Smooth muscle cell (in vitro differentiated cells): Measurements from ENCODE around the gene KLHL7. TPM values are rescaled to one million over a fixed set of nuclear protein-coding genes. Genes with fewer than 3 reads are reported as not detected.
A peak's percentile ranks its signal among the peaks of the same experiment; 100 is the strongest.

Source experiments
- DNase-seq: peaks from one replicate; lab custom pipeline; 2025; ENCODE audit not compliant: unreplicated experiment; lab: John Stamatoyannopoulos, UW
- H2AFZ ChIP-seq: fragments of 200-600 bp; sonication (generic); 2 replicates; pipeline ENCODE4 v1.6.0; 2016; ENCODE audit warnings: antibody characterized with exemption, low read depth, mild to moderate bottlenecking
- H3F3A ChIP-seq: fragments of 200-600 bp; sonication (generic); 2 replicates; pipeline ENCODE4 v1.6.0; 2017; ENCODE audit warnings: antibody characterized with exemption, low read depth
- H3K27ac ChIP-seq: fragments of 200-600 bp; sonication (generic); 2 replicates; pipeline ENCODE4 v1.5.1; 2016; ENCODE audit warnings: low read depth, mild to moderate bottlenecking
- H3K27me3 ChIP-seq: fragments of 200-600 bp; sonication (generic); 2 replicates; pipeline ENCODE4 v1.6.1; 2016; ENCODE audit warnings: low read depth, mild to moderate bottlenecking
- H3K36me3 ChIP-seq: fragments of 200-600 bp; sonication (generic); 2 replicates; pipeline ENCODE4 v1.5.1; 2016; ENCODE audit warnings: low read depth
- H3K4me1 ChIP-seq: fragments of 200-600 bp; sonication (generic); 2 replicates; pipeline ENCODE4 v1.5.1; 2016; ENCODE audit warnings: low read depth
- H3K4me2 ChIP-seq: fragments of 200-600 bp; sonication (generic); 2 replicates; pipeline ENCODE4 v1.6.0; 2016; ENCODE audit warnings: mild to moderate bottlenecking
- H3K4me3 ChIP-seq: fragments of 200-600 bp; sonication (generic); 2 replicates; pipeline ENCODE4 v1.5.1; 2016; ENCODE audit warnings: mild to moderate bottlenecking
- H3K79me2 ChIP-seq: fragments of 200-600 bp; sonication (generic); 2 replicates; pipeline ENCODE4 v1.6.0; 2016; ENCODE audit warnings: low read depth, mild to moderate bottlenecking
- H3K9ac ChIP-seq: fragments of 200-600 bp; sonication (generic); 2 replicates; pipeline ENCODE4 v1.6.0; 2016; ENCODE audit warnings: low read depth
- H3K9me3 ChIP-seq: fragments of 200-600 bp; sonication (generic); replicated peaks from 2 replicates; pipeline ENCODE4 v1.5.1; 2016; ENCODE audit warnings: low read depth
- H4K20me1 ChIP-seq: fragments of 200-600 bp; sonication (generic); 2 replicates; pipeline ENCODE4 v1.6.0; 2016; ENCODE audit warnings: low read depth
- CTCF ChIP-seq: fragments of 200-600 bp; sonication (generic); IDR thresholded peaks from 2 replicates; pipeline ENCODE4 v1.5.1; 2017; ENCODE audit warnings: borderline replicate concordance, mild to moderate bottlenecking, antibody characterized with exemption; ENCODE audit not compliant: insufficient read depth, poor library complexity, severe bottlenecking
- WGBS: methylation state at CpG from one replicate; pipeline ENCODE4 v1.1.7; 2016; ENCODE audit warnings: low lambda C conversion rate; 5-methylcytosine and 5-hydroxymethylcytosine counted together
- polyA plus RNA-seq: library from polyadenylated mRNA; unstranded; fragments of >200 nt; fragmentation: Nextera tagmentation; extraction: Ambion mirVana; gene quantifications from 2 replicates; pipeline ENCODE4 v1.2.1, GENCODE V29; 2016
- total RNA-seq: library from RNA; depleted of rRNA; stranded (reverse); fragments of >200 nt; gene quantifications from 2 replicates; pipeline ENCODE4 v1.2.3, GENCODE V29; 2014

The KLHL7 gene
- total and polyA plus RNA-seq, 2 experiments from 2014 or later, result 40.1 to 56.4 TPM

GRCh38 chr7:23100697-23101096 lies 4.9 kb upstream of the KLHL7 start:
- no peaks in the 10 kb centered on the region for H3F3A ChIP-seq
- H3K27me3 ChIP-seq, result no peaks in the 10 kb centered on the region
- no peak overlapping the region for H3K9ac ChIP-seq
- no peak for DNase-seq
- H3K4me2 ChIP-seq, result no peak overlapping the region
- no peaks in the 10 kb centered on the region for H3K36me3 ChIP-seq
- no peak overlapping the region for H2AFZ ChIP-seq
- H3K27ac ChIP-seq, result no peak overlapping the region
- 46% methylated on average over 2 of the region's 2 CpGs for WGBS
- no peak overlapping the region for H3K4me3 ChIP-seq
- H3K79me2 ChIP-seq, result no peaks in the 10 kb centered on the region
- H3K9me3 ChIP-seq, result peaks cover 6% of the 10 kb centered on the region
- no peaks in the 10 kb centered on the region for H4K20me1 ChIP-seq
- no peak for TF ChIP-seq CTCF
- peaks cover 4% of the 10 kb centered on the region for H3K4me1 ChIP-seq

- Histone ChIP-seq H3K4me2 (peak overlapping the region; percentile 95), H3K4me3 (peak overlapping the region; percentile 97), H3K27me3 (no peaks in the 10 kb centered on the region), H4K20me1 (peaks cover 33% of the 10 kb centered on the region), H3F3A (no peaks in the 10 kb centered on the region), H3K9ac (peak overlapping the region; percentile 37), H2AFZ (peak overlapping the region; percentile 97), H3K4me1 (peaks cover 15% of the 10 kb centered on the region), H3K9me3 (peaks cover 6% of the 10 kb centered on the region), H3K36me3 (no peaks in the 10 kb centered on the region), H3K79me2 (peaks cover 35% of the 10 kb centered on the region), H3K27ac (no peak overlapping the region)
- TF ChIP-seq CTCF, result no peak
- no peak for DNase-seq
- WGBS, result 2% methylated on average over 19 of the region's 19 CpGs
Measured at GRCh38 chr7:23105086-23105643, 420 bp upstream of the KLHL7 start.

- peak; percentile 48 for DNase-seq
Measured at GRCh38 chr7:23106057-23106822, 655 bp downstream of the KLHL7 start.

More at GRCh38 chr7:23106057-23106822, 655 bp downstream of the KLHL7 start:
- Histone ChIP-seq H3K27ac (peak overlapping the region; percentile 73), H3K9ac (peak overlapping the region; percentile 84), H3K4me3 (peak overlapping the region; percentile 97), H2AFZ (peak overlapping the region; percentile 97), H3F3A (no peaks in the 10 kb centered on the region), H3K27me3 (no peaks in the 10 kb centered on the region), H3K79me2 (peaks cover 43% of the 10 kb centered on the region), H3K4me1 (peaks cover 15% of the 10 kb centered on the region), H3K9me3 (peaks cover 6% of the 10 kb centered on the region), H4K20me1 (peaks cover 41% of the 10 kb centered on the region), H3K4me2 (peak overlapping the region; percentile 95), H3K36me3 (no peaks in the 10 kb centered on the region)
- no peak for TF ChIP-seq CTCF
- WGBS, result under 1% methylated on average over 45 of the region's 46 CpGs
